Prostate gland (tissue), 2 donors: ENCODE measurements around the gene MTA3.

Experiments
- POLR2A ChIP-seq: fragments of 450-650 bp; IDR thresholded peaks from one replicate; pipeline ENCODE4 v1.6.1; 2016; ENCODE audit warnings: antibody characterized with exemption, mild to moderate bottlenecking
- TF ChIP-seq, protein P1 (sequence below), 4 experiments: fragments of 200-600 bp in 2 of 4; fragments of 450-650 bp in 2 of 4; sonication (generic) in 2 of 4; IDR thresholded peaks; 1 replicate in 3 of 4; 2 replicates in 1 of 4; pipeline ENCODE4 v1.5.1; 2016 to 2019; ENCODE audit warnings: antibody characterized with exemption in 4 of 4, mild to moderate bottlenecking in 2 of 4, moderate library complexity in 2 of 4

DNA sequence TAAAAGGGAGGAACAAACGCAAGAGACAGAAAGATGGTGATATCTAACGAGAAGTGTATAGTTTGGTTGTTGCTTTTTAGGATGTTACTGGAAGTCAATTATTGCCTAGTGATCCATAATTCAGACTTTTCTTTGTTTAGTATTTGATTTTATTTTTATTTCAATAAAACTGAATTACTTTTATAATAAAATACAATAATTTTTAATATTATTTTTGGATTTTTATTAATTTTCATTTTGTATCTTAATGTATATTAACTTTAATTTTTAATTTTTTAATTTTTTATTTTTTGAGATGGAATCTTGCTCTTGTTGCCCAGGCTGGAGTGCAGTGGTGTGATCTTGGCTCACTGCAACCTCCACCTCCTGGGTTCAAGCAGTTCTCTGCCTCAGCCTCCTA, 55.6 kb downstream of the MTA3 start:
- TF ChIP-seq, protein P1, sequence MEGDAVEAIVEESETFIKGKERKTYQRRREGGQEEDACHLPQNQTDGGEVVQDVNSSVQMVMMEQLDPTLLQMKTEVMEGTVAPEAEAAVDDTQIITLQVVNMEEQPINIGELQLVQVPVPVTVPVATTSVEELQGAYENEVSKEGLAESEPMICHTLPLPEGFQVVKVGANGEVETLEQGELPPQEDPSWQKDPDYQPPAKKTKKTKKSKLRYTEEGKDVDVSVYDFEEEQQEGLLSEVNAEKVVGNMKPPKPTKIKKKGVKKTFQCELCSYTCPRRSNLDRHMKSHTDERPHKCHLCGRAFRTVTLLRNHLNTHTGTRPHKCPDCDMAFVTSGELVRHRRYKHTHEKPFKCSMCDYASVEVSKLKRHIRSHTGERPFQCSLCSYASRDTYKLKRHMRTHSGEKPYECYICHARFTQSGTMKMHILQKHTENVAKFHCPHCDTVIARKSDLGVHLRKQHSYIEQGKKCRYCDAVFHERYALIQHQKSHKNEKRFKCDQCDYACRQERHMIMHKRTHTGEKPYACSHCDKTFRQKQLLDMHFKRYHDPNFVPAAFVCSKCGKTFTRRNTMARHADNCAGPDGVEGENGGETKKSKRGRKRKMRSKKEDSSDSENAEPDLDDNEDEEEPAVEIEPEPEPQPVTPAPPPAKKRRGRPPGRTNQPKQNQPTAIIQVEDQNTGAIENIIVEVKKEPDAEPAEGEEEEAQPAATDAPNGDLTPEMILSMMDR (IDR thresholded peaks at IDR 0.05) = no peak
- TF ChIP-seq POLR2A = no peak
